Stimulated activated CD4-positive, alpha-beta T cell treated with anti-CD3 and anti-CD28 coated beads, Interleukin-2, amount 100 ng/mL, for 4 hours (primary cell): Measurements from ENCODE around the gene MOSPD3.
A peak's percentile ranks its signal among the peaks of the same experiment; 100 is the strongest.
"Not testable (repeated sequence)": the region's sequence is repeated elsewhere in the genome, so short reads cannot be mapped to it uniquely, and the experiment has no call there.

Experiments
- DNase-seq: peaks from one replicate; pipeline ENCODE4 v3.0.0-alpha.2; 2020; ENCODE audit warnings: low read depth

The MOSPD3 gene

DNA sequence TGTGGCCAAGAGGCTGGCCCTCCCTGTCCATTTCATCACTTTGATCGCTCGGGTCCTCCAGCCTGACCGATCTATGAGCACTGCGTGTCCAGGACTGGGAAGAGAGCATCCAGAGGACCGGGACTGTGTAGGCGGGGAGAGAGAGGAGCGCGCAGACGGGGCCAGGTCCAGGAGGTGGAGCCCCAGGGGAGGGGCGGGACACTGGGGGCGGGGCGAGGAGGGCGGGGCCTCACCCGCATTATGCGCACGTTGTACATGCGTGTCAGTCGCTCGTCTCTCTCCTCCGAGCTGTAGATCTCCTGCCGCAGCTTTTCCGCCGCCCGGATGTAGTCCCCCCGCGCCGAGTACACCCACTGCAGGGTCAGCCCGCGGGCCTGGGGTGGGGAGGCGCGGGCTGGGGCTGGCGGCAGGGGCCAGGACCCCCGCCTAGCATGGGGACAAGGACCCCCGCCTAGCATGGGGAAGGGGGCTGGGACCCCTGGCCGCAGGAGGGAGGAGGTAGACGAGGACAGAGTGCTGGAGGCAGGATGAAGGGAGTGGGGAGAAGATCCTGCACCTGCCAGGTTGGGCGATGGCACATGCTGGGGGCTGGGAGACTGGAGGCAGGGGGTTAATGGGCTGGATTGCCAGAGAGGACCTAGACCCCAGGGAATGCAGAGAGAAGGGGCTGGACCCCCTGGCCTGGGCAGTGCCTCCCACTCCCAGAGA lies 14.3 kb downstream of the MOSPD3 start:
- DNase-seq: peak; percentile 84

DNA sequence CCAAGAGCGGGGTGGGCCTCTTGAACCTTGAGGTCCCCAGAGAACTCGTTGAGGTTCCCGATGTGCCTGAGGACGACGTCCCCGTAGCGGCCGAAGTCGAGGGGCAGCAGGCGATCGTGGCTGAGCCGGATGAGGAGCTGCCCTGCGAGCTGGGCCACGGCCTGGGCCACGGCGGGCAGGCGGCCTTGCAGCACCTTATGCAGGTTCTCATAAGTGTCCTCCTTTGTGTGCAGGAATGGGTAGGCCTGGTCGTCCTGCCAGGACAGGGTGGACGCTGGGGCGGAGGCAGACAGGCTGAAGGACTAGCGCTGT lies 14.9 kb downstream of the MOSPD3 start:
- no peak for DNase-seq

DNA sequence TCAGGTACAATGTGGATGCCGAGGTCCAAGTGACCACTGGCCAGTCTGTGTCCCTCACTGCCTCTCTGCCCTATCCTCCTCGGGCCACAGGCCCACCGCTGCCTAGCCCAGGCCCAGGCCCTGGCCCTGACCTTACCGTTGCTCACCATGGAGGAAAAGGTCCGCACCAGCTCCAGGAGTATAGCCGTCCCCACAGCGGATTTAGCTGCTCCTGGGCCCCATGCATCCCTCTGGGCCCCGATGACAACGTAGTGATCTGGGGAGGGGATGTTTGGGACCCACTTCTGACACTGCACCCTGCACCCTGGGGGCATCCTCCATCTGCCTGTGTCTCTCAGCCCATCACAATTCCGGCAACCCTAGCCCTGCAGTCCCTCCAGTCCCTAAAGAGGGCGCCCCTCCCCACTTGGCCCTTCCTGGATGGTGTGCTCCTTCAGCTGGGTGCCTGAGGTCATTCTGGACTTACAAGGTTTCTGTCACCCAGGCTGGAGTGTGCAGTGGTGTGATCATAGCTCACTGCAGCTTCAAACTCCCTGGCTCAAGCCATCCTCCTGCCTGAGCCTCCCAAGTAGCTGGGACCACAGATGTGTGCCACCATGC lies 16.9 kb downstream of the MOSPD3 start:
- no peak for DNase-seq

DNA sequence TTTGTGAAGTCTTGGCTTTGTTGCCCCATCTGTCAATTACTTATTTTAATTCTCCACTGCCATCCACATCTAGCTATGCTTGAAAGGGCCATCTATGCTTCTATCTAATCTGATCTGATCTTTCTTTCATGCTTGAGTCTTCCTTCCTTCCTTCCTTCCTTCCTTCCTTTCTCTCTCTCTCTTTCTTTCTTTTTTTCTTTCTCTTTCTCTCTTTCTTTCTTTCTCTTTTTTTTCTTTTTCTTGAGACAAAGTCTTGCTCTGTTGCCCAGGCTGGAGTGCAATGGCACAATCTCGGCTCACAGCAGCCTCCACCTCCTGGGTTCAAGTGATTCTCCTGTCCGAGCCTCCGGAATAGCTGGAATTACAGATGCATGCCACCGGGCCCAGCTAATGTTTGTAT lies 17.7 kb downstream of the MOSPD3 start:
- no peak for DNase-seq

DNA sequence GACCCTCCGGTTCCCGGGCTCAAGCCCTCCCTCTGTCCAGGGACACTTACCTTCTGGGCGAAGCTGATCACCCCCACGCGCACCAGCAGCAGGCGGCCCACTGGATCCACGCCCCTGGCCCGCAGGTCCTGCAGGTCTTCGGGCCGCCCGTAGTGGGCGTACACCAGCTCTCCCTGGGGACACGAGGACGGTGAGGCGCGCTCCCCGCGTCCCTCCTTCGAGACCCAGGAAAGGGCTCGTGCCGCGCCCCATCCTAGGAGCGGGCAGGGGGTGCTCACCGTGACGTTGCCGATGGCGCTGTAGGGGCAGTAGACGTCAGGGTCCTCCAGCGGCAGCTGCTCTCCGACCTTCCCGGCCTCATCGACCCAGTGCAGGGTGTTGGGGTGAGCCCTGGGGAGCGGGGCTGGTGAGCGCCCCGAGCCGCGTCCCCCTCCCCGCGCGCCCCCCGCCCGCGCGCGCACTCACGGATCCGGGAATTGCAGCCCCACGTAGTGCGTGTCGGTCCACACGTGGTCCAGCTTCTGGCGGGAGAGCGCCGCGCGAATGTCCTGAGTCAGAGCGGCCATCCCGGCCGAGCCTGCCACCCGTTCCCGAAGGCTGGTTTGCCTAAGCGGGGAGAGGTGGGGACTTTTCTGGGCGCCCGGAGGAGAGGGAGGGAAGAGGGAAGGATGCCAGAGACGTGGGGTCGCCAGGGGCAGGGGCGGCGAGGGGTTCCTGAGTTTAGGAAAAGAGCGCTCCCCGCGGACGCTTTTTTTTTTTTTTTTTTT lies 20.8 kb downstream of the MOSPD3 start:
- DNase-seq: peak; percentile 41

DNA sequence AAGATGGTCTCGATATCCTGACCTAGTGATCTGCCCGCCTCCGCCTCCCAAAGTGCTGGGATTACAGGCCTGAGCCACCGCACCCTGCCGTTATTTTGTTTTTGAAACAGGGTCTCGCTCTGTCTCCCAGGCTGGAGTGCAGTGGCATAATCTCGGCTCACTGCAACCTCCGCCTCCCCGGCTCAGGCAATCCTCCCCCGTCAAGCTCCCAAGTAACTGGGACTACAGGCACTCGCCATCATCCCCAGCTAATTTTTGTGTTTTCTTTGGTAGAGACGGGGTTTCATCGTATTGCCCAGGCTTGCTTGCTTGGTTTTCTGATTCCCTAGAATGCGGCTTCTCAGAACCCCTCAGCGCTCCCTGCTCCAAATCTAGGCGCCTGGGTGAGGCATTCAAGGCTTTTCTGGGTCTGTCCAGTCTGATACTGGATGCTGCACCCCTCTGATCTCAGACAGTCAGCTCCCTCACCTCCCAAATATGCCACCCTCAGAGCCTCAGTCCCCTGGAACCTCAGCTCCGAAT lies 27.7 kb downstream of the MOSPD3 start:
- no peak for DNase-seq

DNA sequence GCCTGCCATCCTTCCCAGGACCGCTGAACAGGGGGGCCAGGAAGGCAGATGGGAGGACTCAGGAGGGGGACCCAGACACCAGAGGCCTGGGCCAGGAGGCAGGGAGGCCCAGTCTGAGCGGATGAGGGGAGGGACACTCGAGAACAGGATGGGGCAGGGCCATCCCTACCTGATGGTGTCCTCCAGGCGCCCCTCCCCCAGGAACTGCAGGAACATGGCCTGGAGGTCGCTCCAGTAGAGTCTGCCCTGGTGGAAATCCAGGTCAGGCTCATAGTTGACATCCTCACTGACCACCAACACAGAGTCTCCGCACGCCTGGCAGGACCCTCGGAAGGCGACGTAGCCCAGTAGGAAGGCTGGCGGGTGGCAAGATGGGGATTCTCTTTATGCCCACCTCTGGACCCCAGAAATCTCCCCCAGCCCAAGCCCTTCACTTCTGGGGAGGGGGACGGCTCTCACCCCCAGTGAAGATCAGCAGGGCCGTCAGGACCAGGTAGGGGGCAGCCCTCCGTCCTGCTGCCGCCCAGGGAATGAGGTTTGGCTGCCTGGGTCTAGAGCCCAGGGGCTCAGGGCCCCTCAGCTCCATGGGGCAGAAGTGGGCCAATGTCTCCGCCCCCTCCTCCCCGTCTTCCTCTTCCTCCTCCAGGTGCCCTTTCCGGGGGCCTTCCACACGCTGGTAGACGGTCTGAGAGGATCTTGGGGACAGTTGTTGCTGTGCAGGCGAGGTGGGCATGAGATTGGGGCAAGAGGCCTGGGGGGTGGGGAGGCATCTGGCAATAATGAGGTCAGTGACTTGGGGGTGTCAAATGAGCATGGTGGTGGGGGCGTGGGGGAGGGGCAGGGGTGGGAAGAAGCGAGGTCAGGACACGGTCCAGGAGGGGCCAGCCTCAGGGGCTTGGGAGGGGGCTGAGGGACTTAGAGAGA lies 28.4 kb downstream of the MOSPD3 start:
- no peak for DNase-seq

DNA sequence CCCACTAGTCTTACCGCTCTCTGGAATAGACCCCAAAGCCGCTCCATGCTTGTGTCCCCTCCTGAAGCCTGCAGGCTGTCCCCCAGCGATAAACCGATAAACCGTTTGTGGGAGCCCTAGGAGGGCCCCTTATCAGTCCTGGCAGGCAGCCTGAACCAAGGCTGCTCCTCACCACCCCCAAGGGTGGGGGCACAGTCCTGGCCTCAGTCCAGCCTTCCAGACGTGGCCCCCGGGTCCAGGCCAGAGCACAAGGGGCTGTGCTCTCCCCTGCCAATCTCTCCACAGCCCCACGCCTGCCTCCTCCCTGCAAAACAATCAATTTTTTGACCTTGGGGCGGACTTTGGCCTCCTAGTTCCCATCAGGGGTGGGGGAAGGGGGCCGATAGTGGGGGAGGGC lies 29.1 kb downstream of the MOSPD3 start, which contains the start of gene TFR2:
TSS of gene TFR2 (minus strand) at position 90 of the 397 bp plus-strand sequence. CDS start at position 47, 43 bp downstream.
- DNase-seq: no peak

DNA sequence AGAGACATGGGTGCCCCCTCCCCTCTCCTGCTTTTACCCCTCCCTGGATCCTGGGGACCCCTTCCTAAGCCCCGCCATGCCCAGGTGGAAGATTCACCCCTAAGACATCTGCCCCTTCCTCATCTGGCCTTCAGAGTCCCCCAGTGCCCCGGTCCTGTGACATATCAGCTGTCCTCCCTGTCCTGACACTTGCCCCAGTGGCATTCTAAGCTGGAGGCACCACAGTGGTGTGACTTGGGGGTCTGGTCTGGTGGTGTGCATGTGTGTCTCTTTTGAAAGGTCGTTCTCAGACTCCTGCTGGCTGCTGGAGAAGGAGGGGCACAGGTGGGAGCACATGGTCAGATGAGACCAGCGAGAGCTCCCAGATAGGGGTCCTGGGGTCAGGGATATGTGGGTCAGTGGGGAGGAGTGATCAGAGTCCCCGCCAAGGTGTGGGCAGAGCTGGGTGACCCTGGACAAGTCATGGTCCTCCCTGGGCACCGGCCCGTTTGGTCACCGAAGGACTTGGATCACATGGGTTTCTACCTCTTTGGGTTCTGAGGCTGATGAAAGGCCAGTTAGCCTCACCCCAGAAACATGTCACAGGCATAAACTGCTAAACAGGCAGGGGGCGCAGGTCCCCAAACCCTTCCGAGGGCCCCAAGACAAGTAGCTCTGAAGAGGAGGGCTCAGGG lies 29.7 kb downstream of the MOSPD3 start:
- DNase-seq: no peak

DNA sequence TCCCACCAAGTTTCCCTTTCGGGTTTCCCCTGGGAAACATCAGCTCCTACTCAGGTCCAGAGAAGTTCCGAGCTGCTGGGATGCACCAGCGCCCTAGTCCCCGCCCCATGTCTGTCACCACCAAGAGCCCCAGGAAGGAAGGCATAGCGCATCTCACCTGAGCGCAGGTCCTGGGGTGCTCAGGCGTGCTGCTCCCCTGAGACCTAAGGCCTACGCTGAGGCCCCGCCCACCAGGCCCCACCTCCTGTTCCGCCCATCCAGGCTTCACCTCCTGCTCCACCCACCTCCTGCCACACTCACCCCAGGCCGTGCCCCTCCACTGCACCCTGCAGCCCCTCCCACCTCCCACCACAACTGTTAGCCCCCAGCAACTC lies 30.2 kb downstream of the MOSPD3 start:
- DNase-seq: no peak

DNA sequence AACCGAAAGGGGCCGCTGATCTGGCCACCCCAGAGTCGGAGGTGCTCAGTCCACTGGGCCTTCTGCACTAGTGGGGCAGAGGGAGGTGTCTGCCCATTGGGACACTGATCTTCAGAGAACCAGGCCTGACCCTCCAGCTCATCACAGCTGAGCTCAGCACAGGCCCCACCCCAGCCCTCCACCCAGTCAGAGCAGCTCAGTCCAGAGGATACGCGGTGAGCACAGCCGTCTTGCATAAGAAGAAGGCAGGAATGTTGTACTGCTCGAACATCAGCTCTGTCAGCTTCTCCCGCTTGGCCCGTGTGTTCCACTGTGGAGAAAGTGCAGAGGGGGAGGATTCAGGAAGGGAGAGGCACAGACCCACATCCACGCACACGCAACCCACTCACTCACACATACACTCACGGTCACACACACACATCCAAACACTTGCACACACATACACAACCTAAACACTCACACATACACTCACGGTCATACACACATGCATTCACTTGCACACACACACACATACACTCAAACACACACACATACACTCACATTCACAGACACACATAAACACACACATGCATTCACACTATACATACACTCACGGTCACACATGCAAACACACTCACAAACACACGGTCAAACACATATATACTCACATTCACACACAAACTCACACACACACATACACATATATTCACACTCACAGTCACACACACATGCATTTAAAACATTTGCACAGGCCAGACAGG lies 37.7 kb downstream of the MOSPD3 start:
- no peak for DNase-seq

DNA sequence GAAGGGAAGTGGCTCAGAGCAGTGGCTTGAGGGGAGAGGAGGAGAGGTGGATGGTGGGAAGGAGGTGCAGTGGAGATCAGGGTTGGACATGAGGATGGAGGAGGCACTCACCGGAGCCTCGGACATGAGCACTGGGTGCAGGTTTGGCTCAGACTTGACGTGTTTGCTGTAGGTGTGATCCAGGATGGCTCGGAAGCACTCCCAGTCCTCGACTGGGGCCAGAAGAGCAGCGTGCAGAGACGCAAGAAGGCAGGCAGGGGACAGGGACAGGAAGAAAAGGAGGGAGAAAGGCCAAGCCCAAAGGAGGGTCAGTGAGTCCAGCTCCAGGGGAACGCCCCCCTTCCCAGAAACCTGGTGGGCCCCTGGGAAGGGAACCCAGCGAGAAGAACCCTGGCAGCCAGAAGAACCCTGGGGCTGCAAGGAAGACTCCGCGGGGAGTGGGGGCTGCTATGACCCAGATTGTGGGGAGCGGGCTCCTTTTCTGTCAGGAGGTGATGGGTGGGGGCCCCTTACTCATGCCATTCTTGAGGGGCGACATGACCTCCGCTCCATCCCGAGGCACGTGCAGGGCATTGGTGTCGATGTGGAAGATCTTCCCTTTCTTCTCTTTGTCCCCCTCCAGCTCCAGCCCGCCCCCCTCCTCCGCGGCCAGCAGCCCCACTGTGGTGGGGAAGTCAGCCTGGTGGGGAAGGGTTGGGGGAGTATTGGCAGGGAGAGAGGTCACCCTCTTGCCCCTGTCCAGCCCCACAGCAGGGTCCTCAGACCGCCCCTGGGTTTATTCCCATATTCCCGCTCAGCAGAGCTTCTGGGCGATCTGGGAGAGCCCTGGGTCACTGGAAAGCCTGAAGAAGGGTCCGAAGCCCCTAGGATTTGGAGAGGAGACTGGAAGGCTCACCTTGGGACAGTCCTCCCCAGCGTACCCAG lies 42.8 kb downstream of the MOSPD3 start:
- DNase-seq: no peak

DNA sequence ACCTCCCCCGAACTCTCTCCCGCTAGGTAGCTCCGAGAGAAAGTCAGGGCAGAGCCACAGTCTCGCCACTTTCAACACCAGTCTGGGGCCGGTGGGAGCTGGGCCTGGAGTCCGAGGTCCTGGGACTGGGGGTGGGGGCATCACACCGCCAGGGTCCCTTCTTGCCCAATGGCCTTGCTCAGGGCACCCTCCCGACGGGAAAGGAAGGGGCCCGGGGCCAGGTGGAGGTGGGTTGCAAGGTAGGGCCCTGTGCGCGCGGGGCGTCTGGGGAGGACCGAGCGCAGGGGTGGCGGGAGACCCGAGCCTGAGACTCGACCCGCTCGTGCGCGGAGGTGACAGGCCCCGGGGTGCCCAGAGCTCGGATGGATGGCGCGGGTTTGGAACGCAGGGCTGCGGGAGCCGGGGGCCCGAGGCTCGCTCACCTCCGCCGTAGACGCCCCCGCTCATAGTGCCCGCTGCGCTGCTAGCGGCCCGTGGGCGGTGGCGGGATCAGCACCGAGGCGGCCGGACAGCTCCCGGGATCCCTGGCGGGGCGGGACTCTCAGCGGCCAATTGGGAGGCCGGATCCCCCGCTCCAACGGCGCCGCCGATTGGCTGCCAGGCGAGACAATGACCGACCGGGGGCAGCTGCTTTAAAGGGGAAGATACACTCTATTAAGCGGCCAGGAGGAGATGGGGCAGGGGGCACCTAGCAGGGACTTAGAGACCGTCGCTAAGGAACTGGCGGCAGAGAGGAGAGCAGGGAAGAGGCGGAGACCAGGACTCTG lies 43.8 kb downstream of the MOSPD3 start, which contains the start of gene ACTL6B:
TSS of gene ACTL6B (minus strand) at position 541 of the 767 bp plus-strand sequence. CDS start at position 447, 94 bp downstream.
- no peak for DNase-seq

DNA sequence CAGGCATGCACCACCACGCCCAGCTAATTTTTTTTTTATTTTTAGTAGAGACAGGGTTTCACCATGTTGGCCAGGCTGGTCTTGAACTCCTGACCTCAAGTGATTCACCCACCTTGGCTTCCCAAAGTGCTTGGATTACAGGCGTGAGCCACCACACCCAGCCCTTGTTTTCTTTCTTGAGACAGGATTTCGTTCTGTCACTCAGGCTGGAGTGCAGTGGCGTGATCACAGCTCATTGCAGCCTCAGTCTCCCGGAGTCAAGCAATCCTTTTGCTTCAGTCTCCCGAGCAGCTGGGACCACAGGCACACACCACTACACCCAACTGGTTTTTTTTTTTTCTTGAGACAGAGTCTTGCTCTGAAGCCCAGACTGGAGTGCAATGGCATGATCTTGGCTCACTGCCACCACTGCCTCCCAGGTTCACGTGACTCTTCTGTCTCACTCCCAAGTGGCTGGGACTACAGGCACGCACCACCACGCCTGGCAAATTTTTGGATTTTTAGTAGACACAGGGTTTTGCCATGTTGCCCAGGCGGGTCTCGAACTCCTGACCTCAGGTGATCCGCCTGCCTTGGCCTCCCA lies 49.9 kb downstream of the MOSPD3 start:
- DNase-seq: not testable (repeated sequence)
